Stimulated activated CD8-positive, alpha-beta memory T cell treated with anti-CD3 and anti-CD28 coated beads, Interleukin-15, amount 100 ng/mL, for 4 hours (primary cell): ENCODE data around the gene CT47B1.
"Not testable (repeated sequence)": the region's sequence is repeated elsewhere in the genome, so short reads cannot be mapped to it uniquely, and the experiment has no call there.

Experiments
- DNase-seq, 2 donors: peaks; one replicate each; pipeline ENCODE4 v3.0.0-alpha.2; 2020; ENCODE audit warnings: low read depth in 2 of 2

The CT47B1 gene

DNA sequence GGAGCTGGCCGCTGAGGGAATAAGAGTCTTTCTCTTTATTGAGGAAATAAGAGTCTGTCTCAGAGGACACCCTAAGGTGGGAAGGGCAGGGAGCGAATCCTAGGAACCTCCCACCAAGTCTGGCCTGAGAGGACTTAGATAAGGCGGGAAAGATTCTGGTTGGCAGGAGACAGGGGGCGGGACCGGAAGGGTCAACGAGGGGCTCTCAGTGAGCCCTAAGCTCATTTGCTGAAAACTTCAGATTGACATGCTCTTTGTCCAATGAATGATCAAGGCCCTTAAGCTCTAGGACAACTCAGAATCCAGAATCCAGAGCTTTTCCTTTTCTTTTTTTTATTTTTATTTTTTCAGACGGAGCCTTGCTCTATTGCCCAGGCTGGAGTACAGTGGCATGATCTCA is at the start of gene CT47B1:
CT47B1 (minus strand) TSS at position 101 of the 400 bp plus-strand sequence. CDS start 196 bp downstream, outside the sequence.
- DNase-seq = not testable (repeated sequence)

DNA sequence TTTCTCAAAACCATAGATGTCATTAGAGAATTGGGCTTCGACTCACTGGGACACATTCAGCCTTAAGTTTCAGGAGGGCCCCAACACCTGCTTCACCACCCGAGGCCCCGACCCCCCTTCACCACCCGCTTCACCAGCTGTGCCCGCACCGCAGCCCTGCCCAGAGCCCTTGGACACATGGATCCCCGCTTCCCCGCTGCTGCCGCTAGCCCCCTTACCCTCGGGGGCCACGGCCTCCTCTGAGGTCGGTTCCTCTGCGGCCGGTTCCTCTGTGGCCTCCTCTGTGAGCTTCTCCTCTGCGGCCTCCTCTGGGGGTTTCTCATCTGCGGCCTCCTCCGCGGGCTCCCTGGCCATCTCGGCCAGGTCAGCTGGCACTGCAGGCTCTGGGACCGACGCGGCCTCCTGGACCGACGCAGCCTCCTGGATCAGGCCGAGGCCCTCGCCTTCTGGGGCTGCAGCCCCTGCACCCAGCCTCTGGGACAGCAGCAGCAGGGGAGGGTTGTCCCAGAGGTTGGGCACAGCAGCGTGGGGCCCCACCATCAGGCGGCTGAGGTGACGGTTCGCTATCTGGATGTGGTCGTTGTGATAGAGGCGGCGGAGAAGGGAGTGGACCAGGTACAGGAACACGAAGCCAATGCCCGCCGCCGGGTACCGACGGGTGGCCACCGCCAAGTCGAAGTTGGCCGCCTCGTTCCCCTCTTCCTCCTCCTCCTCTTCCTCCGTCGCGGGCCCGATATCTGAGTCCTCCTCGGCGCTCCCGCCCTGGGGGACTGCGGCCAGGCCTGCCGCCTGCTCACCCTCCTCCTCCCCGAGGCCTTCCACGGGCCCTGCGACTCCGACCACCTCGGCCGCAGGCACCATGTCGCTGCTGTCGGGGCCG is 748 bp downstream of the CT47B1 start:
- no peak for DNase-seq

GRCh38 chrX:120857240-120857639 is 18.4 kb downstream of the CT47B1 start:
- no peak for DNase-seq

DNA sequence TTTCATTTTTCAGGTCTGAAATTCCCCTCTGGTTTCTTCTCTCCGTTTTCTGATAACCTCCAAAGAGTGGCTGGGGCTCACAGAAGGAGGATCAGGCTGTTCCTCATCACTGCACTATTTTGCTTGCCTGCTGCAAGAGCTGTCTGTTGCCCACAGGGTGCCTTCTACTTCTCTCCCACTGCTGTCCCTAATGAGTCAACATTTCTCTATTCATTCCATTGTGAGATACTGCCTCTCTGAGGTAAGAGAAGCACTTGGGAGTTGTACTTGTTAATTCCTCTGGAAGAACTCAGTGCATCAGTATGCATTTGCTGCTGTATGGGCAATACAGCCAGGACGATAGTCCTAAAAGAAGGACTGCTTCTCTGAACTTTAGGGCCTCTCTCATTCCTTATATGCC is 34.8 kb downstream of the CT47B1 start:
- no peak for DNase-seq

- DNase-seq = no peak
Measured at GRCh38 chrX:120839491-120839890, 36.2 kb downstream of the CT47B1 start.

DNA sequence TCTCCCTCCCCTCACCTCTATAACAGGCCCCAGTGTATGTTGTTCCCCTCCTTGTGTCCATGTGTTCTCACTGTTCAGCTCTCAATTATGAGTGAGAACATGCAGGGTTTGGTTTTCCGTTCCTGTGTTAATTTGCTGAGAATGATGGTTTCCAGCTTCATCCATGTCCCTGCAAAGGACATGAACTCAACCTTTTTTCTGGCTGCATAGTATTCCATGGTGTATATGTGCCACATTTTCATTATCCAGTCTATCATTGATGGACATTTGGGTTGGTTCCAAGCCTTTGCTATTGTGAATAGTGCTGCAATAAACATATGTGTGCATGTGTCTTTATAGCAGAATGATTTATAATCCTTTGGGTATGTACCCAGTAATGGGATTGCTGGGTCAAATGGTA is 48.5 kb downstream of the CT47B1 start:
- DNase-seq = not testable (repeated sequence)

DNA sequence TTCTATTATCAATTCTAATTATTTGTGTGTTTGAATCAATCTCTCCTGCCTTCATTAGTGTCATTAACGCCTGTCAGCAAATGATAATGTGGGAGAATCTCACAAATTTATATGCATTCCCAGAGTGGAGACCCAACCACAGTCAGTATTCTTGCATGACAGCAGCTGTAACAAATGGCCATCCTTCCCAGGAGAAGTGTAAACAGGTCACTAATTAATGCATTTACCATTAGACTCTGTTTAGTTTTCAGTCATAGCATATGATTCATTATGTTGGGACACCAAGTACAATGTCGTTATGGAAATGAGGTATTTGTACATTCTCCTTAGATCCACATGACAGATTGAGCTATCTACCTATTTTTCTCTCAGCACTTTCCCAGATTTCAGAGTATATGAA is 50.5 kb downstream of the CT47B1 start:
- DNase-seq = no peak

- DNase-seq = no peak
Measured at GRCh38 chrX:120824021-120824420, 51.6 kb downstream of the CT47B1 start.

DNA sequence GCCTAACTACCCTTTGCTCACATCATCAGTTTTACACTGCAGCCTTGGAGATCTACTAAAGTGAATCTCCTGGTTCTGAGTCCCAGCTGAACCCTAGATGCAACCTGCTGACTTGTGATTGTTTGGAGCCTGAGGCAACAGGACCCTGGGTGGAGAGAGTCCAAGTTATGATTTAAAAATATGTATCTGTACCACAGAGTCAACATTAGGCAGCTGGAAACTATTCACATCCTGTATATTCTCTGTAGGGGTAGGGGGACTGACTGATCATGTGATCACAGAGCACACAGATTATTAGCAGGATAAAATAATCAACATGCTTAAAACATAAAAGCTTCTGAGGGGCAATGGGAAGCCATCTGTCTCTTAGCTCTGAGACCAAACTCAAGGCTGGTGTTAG is 52.1 kb downstream of the CT47B1 start:
- DNase-seq = no peak
